GM21723 (cell line): ENCODE measurements around the gene ADAMTS14.

Experiments
- ATAC-seq: cut with Tn5 transposase; IDR thresholded peaks from one replicate; pipeline ENCODE4 v1.9.1; 2021; ENCODE audit warnings: mild to moderate bottlenecking, moderate library complexity; ENCODE audit not compliant: unreplicated experiment

Gene ADAMTS14

GRCh38 chr10:70779511-70780369, 107.4 kb downstream of the ADAMTS14 start:
- no peak for ATAC-seq

DNA sequence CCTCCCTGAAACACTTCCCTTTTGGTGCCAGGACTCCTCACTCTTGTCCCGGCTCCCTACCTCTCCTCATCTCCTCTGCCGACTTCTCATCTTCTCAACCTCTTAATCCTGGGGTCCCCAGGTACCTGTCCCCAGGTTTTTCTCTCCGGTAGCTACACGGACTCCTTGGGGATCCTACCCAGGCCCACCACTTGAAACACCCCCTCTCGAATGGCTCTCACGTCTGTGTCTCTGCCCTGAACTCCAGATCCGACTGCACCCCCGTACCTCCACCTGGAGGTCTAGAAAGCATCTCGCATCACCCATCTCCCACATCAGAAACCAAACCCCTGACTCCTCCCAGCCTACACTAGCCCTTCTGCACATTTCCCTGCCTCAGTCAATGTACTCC, 108.1 kb downstream of the ADAMTS14 start:
- no peak for ATAC-seq

- ATAC-seq: no peak
These were observed 108.5 kb downstream of the ADAMTS14 start for GRCh38 chr10:70780772-70781171.

DNA sequence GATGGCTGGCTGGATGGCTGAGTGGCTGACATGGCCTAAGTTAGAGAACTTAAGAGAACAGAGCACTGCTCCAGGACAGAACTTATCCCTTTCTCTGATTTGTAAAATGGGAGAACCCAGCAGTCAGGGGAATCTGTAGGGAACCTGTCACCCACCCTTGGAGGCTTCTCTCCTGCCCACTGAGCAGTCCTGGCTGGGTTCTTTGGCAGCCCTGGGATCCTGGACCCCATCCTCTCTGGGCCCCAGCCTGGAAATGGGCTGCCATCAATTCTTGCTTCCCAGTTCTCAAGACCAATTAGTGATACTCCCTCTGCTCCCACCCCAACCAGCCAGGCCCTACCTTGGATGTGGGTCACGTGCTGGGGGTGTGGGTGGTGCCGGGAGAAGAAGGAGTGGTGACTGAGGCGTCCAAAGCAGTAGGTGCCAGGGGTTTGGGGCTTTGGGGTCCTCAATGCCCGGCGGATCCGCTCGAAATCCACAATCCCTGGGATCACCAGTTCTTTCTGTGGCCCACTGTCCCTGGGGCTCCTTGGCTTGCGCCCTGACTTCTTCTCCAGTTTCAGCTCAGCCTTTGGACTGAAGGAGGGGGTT, 109.2 kb downstream of the ADAMTS14 start:
- ATAC-seq: no peak

DNA sequence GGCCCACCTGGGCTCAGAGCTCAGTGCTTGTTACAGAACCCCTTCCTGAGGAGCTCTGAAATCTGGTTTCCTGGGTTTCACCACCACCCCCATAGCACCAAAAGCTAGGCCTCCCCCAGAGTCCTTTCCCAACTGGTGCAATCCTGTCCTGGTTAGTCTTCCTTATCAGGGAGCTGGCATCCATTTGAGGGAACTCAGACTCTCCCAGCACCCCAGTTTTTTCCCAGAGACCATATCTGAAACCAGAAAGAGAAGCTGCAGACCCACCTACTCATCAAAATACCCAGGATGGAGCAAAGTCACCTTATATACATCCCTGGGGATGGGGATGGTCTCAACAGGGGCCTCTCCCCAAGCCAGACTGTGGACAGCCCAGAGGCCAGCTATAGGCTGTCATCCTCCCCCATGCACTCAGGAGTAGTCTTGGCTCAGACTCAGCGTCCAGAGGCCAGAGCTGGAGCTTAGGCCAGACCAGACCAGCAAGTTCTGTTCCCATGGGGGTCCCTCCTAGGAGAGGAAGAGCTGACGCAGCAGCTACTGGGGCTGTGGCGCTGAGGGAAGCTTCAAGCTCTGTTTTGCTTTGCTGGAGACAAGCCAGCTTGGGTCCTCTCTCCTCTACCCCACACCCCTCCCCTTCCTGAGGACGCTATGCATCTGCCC, 109.9 kb downstream of the ADAMTS14 start:
- no peak for ATAC-seq

- no peak for ATAC-seq
These were observed 110.7 kb downstream of the ADAMTS14 start for GRCh38 chr10:70782746-70783680.

DNA sequence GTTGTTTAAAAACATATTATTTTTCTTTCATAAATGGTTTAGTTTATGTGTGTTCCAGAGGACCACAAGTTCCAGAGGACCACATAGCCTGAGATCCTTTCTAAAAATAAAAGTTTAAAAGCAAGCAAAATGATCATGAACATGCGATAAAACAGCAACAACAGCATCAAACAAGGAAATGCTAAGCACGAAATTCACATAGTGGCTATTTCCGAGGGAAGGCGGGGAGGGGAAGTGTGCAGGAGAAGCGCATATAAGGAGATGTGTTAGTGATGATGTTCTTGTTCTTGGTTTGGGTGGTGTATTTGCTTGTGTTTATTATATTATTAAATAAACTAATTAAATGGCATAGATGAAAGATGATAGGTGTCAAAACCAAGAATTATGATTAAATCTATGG, 111.7 kb downstream of the ADAMTS14 start:
- ATAC-seq: no peak

- no peak for ATAC-seq
These were observed 112.2 kb downstream of the ADAMTS14 start for GRCh38 chr10:70784471-70784870.

DNA sequence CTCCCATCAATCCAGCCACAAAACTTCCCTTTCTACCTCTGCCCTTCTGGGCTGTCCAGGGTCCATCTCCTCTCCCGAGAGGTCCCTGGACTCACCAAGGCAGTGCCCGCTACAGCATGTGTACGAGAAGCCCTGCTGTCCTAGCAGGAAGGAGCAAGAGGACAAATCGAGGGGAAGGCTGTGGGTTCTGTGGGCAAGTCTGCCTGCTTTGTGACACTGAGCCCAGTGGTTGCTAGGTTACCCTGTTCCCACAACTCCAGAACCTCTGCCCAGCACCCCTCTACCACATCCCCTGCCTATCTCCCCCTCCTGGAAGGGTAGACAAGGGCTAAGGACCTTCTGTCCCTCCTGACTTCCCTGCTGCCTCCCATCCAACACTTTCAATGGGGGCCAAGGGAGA, 112.9 kb downstream of the ADAMTS14 start, which contains the start of gene TBATA:
TSS of gene TBATA (minus strand) at position 188 of the 400 bp plus-strand sequence. CDS start 1,998 bp downstream, outside the sequence.
- ATAC-seq: no peak

GRCh38 chr10:70786799-70787415, 114.6 kb downstream of the ADAMTS14 start:
- no peak for ATAC-seq

GRCh38 chr10:70791386-70792039, 119.2 kb downstream of the ADAMTS14 start:
- ATAC-seq: no peak

GRCh38 chr10:70795613-70796012, 123.3 kb downstream of the ADAMTS14 start:
- ATAC-seq: no peak

- ATAC-seq: no peak
These were observed 125.5 kb downstream of the ADAMTS14 start for GRCh38 chr10:70797840-70798239.

- ATAC-seq: no peak
These were observed 126.8 kb downstream of the ADAMTS14 start for GRCh38 chr10:70799124-70799523.

DNA sequence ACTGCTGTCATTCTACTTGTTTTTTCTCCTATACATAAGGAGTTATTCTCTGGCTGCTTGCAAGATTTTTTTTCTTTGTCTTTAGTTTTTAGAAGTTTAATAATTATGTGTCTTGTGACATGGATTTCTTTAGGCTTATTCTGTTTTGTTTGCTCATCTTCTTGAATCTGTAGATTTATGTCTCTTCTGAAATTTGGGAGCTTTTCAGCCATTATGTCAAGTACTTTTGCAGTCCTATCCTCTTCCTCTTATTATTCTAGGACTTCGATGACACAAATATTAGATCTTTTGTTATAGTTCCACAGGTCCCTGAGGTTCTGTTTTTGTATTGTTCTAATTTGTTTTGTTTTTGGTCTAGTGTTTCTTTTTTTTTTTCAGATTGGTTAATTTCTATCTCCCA, 129.5 kb downstream of the ADAMTS14 start:
- ATAC-seq: no peak

DNA sequence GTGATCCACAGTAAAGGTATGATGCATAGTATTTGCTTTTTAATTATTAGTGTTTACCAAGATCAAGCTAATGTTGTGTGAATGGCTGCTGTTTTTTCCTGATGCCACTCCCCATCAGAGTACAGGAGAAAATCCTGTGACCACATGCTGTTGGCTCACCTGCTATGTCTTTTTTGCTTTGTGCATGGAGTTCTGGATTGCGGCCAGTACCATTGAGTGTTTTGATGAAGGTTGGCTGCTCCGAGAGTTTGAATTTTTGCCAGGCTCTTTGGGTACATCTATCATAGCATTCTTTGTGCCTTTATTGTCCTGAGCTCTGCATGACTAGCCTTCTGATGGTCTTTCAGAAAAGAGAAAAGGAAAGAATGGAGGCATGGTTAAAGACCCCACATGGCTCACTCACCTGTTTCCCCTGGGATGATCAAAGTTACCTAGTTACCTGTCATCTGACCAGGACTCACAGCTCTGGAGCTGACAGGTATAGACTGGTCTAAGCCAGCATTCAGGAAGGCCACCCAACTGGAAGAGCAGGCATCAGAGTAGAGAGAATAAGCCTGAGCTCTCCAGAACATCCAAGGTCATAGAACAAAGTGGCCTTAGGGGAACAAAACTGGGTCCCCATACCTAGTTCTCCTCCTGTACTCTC, 131.6 kb downstream of the ADAMTS14 start:
- no peak for ATAC-seq

- ATAC-seq: no peak
These were observed 132.1 kb downstream of the ADAMTS14 start for GRCh38 chr10:70804421-70804808.

DNA sequence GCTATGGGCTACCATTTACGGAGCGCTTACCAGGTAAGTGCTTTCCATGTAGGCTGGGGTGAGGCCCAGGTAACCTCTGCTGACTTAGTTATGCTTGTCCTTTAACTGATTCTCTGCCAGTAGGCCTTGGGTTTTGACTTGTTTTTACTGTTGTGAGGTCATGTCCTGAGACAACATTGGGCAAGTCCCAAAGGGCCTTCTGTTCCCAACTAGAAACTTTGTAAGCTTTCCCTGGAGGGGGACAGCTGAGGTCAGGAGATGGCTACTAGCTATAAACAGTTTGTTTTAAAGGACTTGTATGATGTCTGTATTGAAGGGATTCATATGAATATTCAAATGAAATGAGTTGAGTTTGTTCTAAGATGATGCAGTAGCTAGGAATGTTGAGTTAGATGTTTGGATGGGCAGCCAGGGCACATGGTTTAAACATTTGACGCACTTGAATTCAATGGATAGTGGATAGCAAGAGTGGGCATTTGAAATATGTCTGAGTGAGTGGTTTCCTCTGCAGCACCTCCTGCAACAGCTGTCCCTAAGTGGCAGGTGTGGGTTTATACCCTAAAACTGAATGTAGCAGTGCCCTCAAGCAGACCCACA, 133.4 kb downstream of the ADAMTS14 start:
- ATAC-seq: no peak

DNA sequence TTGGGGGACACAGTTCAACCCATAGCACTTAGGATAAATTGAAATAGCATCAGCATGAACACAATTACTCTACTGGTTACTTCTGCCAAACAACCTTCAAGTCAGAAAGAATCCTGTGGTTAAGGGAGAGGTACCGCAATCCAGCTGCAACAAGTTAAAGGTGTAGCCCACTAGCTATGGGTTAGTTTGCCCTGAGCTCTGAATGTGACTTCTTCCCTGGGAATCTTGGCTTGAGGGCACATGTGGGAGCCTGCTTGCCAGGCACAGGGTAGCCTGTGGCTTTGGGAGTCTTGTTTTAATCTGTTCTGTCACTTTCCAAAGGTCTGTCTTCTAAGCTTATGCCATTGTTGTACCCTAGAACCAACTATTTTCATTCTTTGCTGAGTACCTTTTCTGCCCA, 134.5 kb downstream of the ADAMTS14 start:
- ATAC-seq: no peak
